ENCODE data around the gene PCDHA1. TPM values are rescaled to one million over a fixed set of nuclear protein-coding genes. Genes with fewer than 3 reads are reported as not detected.
A peak's percentile ranks its signal among the peaks of the same experiment; 100 is the strongest.

The PCDHA1 gene
- total RNA-seq, 1 donor from 2014 or later: not detected

GRCh38 chr5:141007791-141008190 is 221.9 kb downstream of the PCDHA1 start:
- intact Hi-C loops (cut with DNase I): no loop called here
- no peak for ATAC-seq
- no peak for DNase-seq (ENCODE audit: low spot score)

GRCh38 chr5:141010047-141010793 is 224.3 kb downstream of the PCDHA1 start:
- DNase-seq (ENCODE audit: low spot score) (no peak), ATAC-seq (no peak)
- intact Hi-C loops (cut with DNase I): no loop called here

- ATAC-seq (no peak), DNase-seq (ENCODE audit: low spot score) (no peak)
- intact Hi-C loops (cut with DNase I): no loop called here
Measured at GRCh38 chr5:141017943-141018342, 232.0 kb downstream of the PCDHA1 start.

GRCh38 chr5:141022384-141022783 is 236.4 kb downstream of the PCDHA1 start:
- intact Hi-C loops (cut with DNase I): no loop called here
- DNase-seq (ENCODE audit: low spot score): no peak
- no peak for ATAC-seq

- intact Hi-C loops (cut with DNase I): no loop called here
- no peak for DNase-seq (ENCODE audit: low spot score)
- ATAC-seq: no peak
Measured at GRCh38 chr5:141031006-141031405, 245.1 kb downstream of the PCDHA1 start.

- ATAC-seq (no peak), DNase-seq (ENCODE audit: low spot score) (no peak)
- intact Hi-C loops (cut with DNase I): no loop called here
Measured at GRCh38 chr5:141032626-141033025, 246.7 kb downstream of the PCDHA1 start.

GRCh38 chr5:141039061-141039460 is 253.1 kb downstream of the PCDHA1 start:
- DNase-seq (ENCODE audit: low spot score) (no peak), ATAC-seq (no peak)
- intact Hi-C loops (cut with DNase I): no loop called here

GRCh38 chr5:141039517-141039916 is 253.6 kb downstream of the PCDHA1 start:
- ATAC-seq: no peak
- DNase-seq (ENCODE audit: low spot score): no peak
- intact Hi-C loops (cut with DNase I): no loop called here

- DNase-seq (ENCODE audit: low spot score) (peak; percentile 62), ATAC-seq (peak; percentile 63)
- intact Hi-C loops (cut with DNase I): no loop called here
Measured at GRCh38 chr5:141040093-141040770, 254.3 kb downstream of the PCDHA1 start.

- DNase-seq (ENCODE audit: low spot score): peak; percentile 95
- intact Hi-C loops (cut with DNase I): no loop called here
- ATAC-seq: peak; percentile 99
Measured at GRCh38 chr5:141040771-141041426, 255.0 kb downstream of the PCDHA1 start.

GRCh38 chr5:141041427-141041785 is 255.5 kb downstream of the PCDHA1 start:
- intact Hi-C loops (cut with DNase I): no loop called here
- ATAC-seq: no peak

GRCh38 chr5:141042555-141042954 is 256.6 kb downstream of the PCDHA1 start:
- DNase-seq (ENCODE audit: low spot score) (no peak), ATAC-seq (no peak)
- intact Hi-C loops (cut with DNase I): no loop called here

More at GRCh38 chr5:141041427-141041785, 255.5 kb downstream of the PCDHA1 start:
- no peak for DNase-seq (ENCODE audit: low spot score)

GRCh38 chr5:141050622-141051520 is 264.9 kb downstream of the PCDHA1 start, which contains the start of gene PCDHB1:
TSS of gene PCDHB1 (plus strand) at chr5:141051374. CDS start at chr5:141051471, 97 bp downstream.
- DNase-seq (ENCODE audit: low spot score) (no peak), ATAC-seq (no peak)
- intact Hi-C loops (cut with DNase I): no loop called here

GRCh38 chr5:141051521-141051866 is 265.6 kb downstream of the PCDHA1 start:
- ATAC-seq (no peak), DNase-seq (ENCODE audit: low spot score) (no peak)
- intact Hi-C loops (cut with DNase I): no loop called here

Other genes starting within 250 kb of the PCDHA1 start
- 12.6 TPM for gene EIF4EBP3, start 238.5 kb upstream of the PCDHA1 start, total RNA-seq
- 23.2 TPM for gene SRA1, start 228.7 kb upstream of the PCDHA1 start, total RNA-seq
- 43.1 TPM for gene APBB3, start 221.5 kb upstream of the PCDHA1 start, total RNA-seq
- 37.9 TPM for gene SLC35A4, start 221.3 kb upstream of the PCDHA1 start, total RNA-seq
- gene CD14, start 153.0 kb upstream of the PCDHA1 start, total RNA-seq: 107 TPM
- gene TMCO6, start 146.7 kb upstream of the PCDHA1 start, total RNA-seq: 20.1 TPM
- 39.8 TPM for gene NDUFA2, start 138.5 kb upstream of the PCDHA1 start, total RNA-seq
- 89.6 TPM for gene IK, start 138.3 kb upstream of the PCDHA1 start, total RNA-seq
- gene WDR55, start 121.2 kb upstream of the PCDHA1 start, total RNA-seq: 16.0 TPM
- gene DND1, start 112.6 kb upstream of the PCDHA1 start, total RNA-seq: 1.4 TPM
- 43.3 TPM for gene HARS1, start 94.8 kb upstream of the PCDHA1 start, total RNA-seq
- 27.1 TPM for gene HARS2, start 94.7 kb upstream of the PCDHA1 start, total RNA-seq
- gene ZMAT2, start 85.7 kb upstream of the PCDHA1 start, total RNA-seq: 36.9 TPM
- gene PCDHA2, start 8.7 kb downstream of the PCDHA1 start, total RNA-seq: 0.13 TPM
- 0.71 TPM for gene PCDHA3, start 14.9 kb downstream of the PCDHA1 start, total RNA-seq
- gene PCDHA4, start 20.9 kb downstream of the PCDHA1 start, total RNA-seq: 0.85 TPM
- gene PCDHA5, start 35.5 kb downstream of the PCDHA1 start, total RNA-seq: 0.27 TPM
- gene PCDHA6, start 41.8 kb downstream of the PCDHA1 start, total RNA-seq: 0.76 TPM
- gene PCDHA7, start 48.1 kb downstream of the PCDHA1 start, total RNA-seq: 0.45 TPM
- gene PCDHA8, start 55.0 kb downstream of the PCDHA1 start, total RNA-seq: 0.40 TPM
- gene PCDHA9, start 62.2 kb downstream of the PCDHA1 start, total RNA-seq: 0.45 TPM
- gene PCDHA10, start 69.8 kb downstream of the PCDHA1 start, total RNA-seq: 2.9 TPM
- 1.4 TPM for gene PCDHA11, start 82.8 kb downstream of the PCDHA1 start, total RNA-seq
- gene PCDHA12, start 89.2 kb downstream of the PCDHA1 start, total RNA-seq: 5.8 TPM
- gene PCDHA13, start 96.0 kb downstream of the PCDHA1 start, total RNA-seq: 0.85 TPM
- 0.71 TPM for gene PCDHAC1, start 140.2 kb downstream of the PCDHA1 start, total RNA-seq
- 2.4 TPM for gene PCDHAC2, start 180.3 kb downstream of the PCDHA1 start, total RNA-seq

All from sciatic nerve (tissue), 2 donors.